ENCODE data around the gene SNX13.

- TF ChIP-seq CTCF (IDR thresholded peaks at IDR 0.05; ENCODE audit: poor library complexity) (no peak), EZH2 (IDR thresholded peaks at IDR 0.05; ENCODE audit: borderline replicate concordance) (no peak)
Observed at GRCh38 chr7:17773289-17773626, 167.0 kb downstream of the SNX13 start.

Data from hepatocyte (in vitro differentiated cells).